MM.1S (cell line): ENCODE measurements around the gene REC114.

Source experiments
- CTCF ChIP-seq: fragments of 300-600 bp; sonication (generic); IDR thresholded peaks from 2 replicates; pipeline ENCODE4 v1.5.1; 2016; ENCODE audit warnings: antibody characterized with exemption, low read length, mixed read lengths
- EZH2 ChIP-seq: fragments of 300-600 bp; sonication (generic); optimal IDR thresholded peaks from 2 replicates; pipeline ENCODE3; 2017; ENCODE audit warnings: low read depth, mild to moderate bottlenecking, antibody characterized with exemption, low read length, mixed read lengths
- EZH2phosphoT487 ChIP-seq: fragments of 300-600 bp; sonication (generic); IDR thresholded peaks from 2 replicates; pipeline ENCODE4 v1.6.1; 2018; ENCODE audit warnings: antibody characterized with exemption, low read length

GRCh38 chr15:73515527-73515926, 72.6 kb downstream of the REC114 start:
- TF ChIP-seq CTCF = no peak
- no peak for TF ChIP-seq EZH2
- TF ChIP-seq EZH2phosphoT487 = no peak
